GM21576 (cell line): ENCODE measurements around the gene VRTN.

Source experiments
- ATAC-seq: cut with Tn5 transposase; IDR thresholded peaks from one replicate; pipeline ENCODE4 v1.9.1; 2021; ENCODE audit warnings: mild to moderate bottlenecking, moderate library complexity; ENCODE audit not compliant: unreplicated experiment

VRTN gene

GRCh38 chr14:74392616-74393570 is 44.6 kb downstream of the VRTN start:
- ATAC-seq = no peak

GRCh38 chr14:74394549-74394948 is 46.3 kb downstream of the VRTN start:
- no peak for ATAC-seq

GRCh38 chr14:74395094-74395493 is 46.8 kb downstream of the VRTN start:
- ATAC-seq = no peak

- no peak for ATAC-seq
Measured at GRCh38 chr14:74400031-74400685, 51.9 kb downstream of the VRTN start.

- ATAC-seq = peak; percentile 3
Measured at GRCh38 chr14:74400919-74401503, 52.7 kb downstream of the VRTN start.

- ATAC-seq = peak; percentile 77
Measured at GRCh38 chr14:74401504-74402241, 53.4 kb downstream of the VRTN start.

GRCh38 chr14:74402401-74403251 is 54.4 kb downstream of the VRTN start:
- no peak for ATAC-seq

- no peak for ATAC-seq
Measured at GRCh38 chr14:74403619-74404417, 55.5 kb downstream of the VRTN start.

GRCh38 chr14:74404435-74404834 is 56.2 kb downstream of the VRTN start:
- ATAC-seq = no peak

- no peak for ATAC-seq
Measured at GRCh38 chr14:74405663-74406062, 57.4 kb downstream of the VRTN start.

- no peak for ATAC-seq
Measured at GRCh38 chr14:74407021-74407800, 58.9 kb downstream of the VRTN start.

- ATAC-seq = no peak
Measured at GRCh38 chr14:74407801-74408154, 59.5 kb downstream of the VRTN start.

GRCh38 chr14:74408870-74409269 is 60.6 kb downstream of the VRTN start:
- ATAC-seq = no peak

- ATAC-seq = no peak
Measured at GRCh38 chr14:74409441-74409840, 61.2 kb downstream of the VRTN start.
